Liver (tissue), 3 donors: ENCODE results near the gene COX11.

ENCODE experiments used
- ATF3 ChIP-seq: IDR thresholded peaks from 2 replicates; pipeline ENCODE4 v1.6.1; 2016; ENCODE audit warnings: antibody characterized with exemption
- CTCF ChIP-seq: fragments of 150-350 bp; IDR thresholded peaks from 2 replicates; pipeline ENCODE4 v1.5.1; 2017; ENCODE audit warnings: improper control_type of control experiment, low read depth, low read length; ENCODE audit not compliant: missing input control
- EGR1 ChIP-seq, 2 donors: IDR thresholded peaks; 2 replicates each; pipeline ENCODE4 v1.6.1; 2016 to 2018; ENCODE audit warnings: antibody characterized with exemption in 2 of 2, low read depth in 2 of 2
- FOXA1 ChIP-seq: IDR thresholded peaks from 2 replicates; pipeline ENCODE4 v1.6.1; 2016; ENCODE audit warnings: antibody characterized with exemption
- FOXA2 ChIP-seq: IDR thresholded peaks from 2 replicates; pipeline ENCODE4 v1.6.1; 2016; ENCODE audit warnings: antibody characterized with exemption
- GABPA ChIP-seq, 2 donors: IDR thresholded peaks in 1 of 2; conservative IDR thresholded peaks in 1 of 2; 2 replicates each; pipeline ENCODE4 v1.6.1; 2016; ENCODE audit warnings: antibody characterized with exemption in 2 of 2, mild to moderate bottlenecking in 1 of 2, moderate library complexity in 1 of 2
- HNF4G ChIP-seq: IDR thresholded peaks from 2 replicates; pipeline ENCODE4 v1.6.1; 2016; ENCODE audit warnings: antibody characterized with exemption
- JUND ChIP-seq, 2 donors: IDR thresholded peaks; 2 replicates each; pipeline ENCODE4 v1.6.1; 2016; ENCODE audit warnings: antibody characterized with exemption in 2 of 2
- MAX ChIP-seq: IDR thresholded peaks from 2 replicates; pipeline ENCODE4 v1.6.1; 2016; ENCODE audit warnings: antibody characterized with exemption
- RAD21 ChIP-seq, 2 donors: IDR thresholded peaks; 2 replicates each; pipeline ENCODE4 v1.6.1; 2016; ENCODE audit warnings: antibody characterized with exemption in 2 of 2, mild to moderate bottlenecking in 2 of 2
- SP1 ChIP-seq: IDR thresholded peaks from 2 replicates; pipeline ENCODE4 v1.6.1; 2018; ENCODE audit warnings: antibody characterized with exemption, mild to moderate bottlenecking
- TF ChIP-seq, protein P1 (sequence below): IDR thresholded peaks from 2 replicates; pipeline ENCODE4 v1.6.1; 2016; ENCODE audit warnings: antibody characterized with exemption, mild to moderate bottlenecking
- donor health status: healthy.
- donor health status: healthy.

DNA sequence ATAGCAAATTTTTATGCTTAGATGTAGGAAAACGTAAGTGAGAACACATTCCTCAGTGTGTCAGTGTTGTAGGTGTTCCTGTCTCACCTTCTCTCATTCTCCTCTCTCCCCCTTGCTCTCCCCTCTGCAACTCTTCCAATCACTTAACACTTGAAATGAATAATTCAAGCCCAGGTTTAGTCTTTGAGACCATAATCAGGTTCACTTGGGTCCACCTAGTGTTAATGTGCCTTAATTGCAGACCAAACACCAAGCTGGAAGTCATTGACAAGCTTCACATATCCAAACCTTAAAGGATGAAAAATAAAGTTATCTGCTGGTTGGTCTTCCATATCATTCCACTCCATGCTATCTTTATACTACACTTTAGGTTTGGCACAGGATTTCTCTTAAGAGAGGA is 37.1 kb upstream of the COX11 start:
- TF ChIP-seq CTCF (peak; percentile 27), EGR1 (IDR thresholded peaks at IDR 0.05; ENCODE audit: low read depth in 2 of 2) (no peak), GABPA (IDR thresholded peaks at IDR 0.05 in 1 of 2, conservative IDR thresholded peaks at IDR 0.05 in 1 of 2) (no peak), HNF4G (no peak), RAD21 (IDR thresholded peaks at IDR 0.05) (peak in 1 of 2 donors; percentile 50), ATF3 (no peak), MAX (no peak), SP1 (no peak), JUND (IDR thresholded peaks at IDR 0.05) (no peak), FOXA1 (no peak), FOXA2 (no peak)
- TF ChIP-seq, protein P1, sequence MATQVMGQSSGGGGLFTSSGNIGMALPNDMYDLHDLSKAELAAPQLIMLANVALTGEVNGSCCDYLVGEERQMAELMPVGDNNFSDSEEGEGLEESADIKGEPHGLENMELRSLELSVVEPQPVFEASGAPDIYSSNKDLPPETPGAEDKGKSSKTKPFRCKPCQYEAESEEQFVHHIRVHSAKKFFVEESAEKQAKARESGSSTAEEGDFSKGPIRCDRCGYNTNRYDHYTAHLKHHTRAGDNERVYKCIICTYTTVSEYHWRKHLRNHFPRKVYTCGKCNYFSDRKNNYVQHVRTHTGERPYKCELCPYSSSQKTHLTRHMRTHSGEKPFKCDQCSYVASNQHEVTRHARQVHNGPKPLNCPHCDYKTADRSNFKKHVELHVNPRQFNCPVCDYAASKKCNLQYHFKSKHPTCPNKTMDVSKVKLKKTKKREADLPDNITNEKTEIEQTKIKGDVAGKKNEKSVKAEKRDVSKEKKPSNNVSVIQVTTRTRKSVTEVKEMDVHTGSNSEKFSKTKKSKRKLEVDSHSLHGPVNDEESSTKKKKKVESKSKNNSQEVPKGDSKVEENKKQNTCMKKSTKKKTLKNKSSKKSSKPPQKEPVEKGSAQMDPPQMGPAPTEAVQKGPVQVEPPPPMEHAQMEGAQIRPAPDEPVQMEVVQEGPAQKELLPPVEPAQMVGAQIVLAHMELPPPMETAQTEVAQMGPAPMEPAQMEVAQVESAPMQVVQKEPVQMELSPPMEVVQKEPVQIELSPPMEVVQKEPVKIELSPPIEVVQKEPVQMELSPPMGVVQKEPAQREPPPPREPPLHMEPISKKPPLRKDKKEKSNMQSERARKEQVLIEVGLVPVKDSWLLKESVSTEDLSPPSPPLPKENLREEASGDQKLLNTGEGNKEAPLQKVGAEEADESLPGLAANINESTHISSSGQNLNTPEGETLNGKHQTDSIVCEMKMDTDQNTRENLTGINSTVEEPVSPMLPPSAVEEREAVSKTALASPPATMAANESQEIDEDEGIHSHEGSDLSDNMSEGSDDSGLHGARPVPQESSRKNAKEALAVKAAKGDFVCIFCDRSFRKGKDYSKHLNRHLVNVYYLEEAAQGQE = no peak
